K562 (cell line): Measurements from ENCODE around the gene RHOV. TPM values are rescaled to one million over a fixed set of nuclear protein-coding genes. Genes with fewer than 3 reads are reported as not detected.

Experiments
- ATAC-seq: fragments of 200-7000 bp; cut with Tn5 transposase; 3 replicates; pipeline ENCODE4 v1.9.1; 2020; ENCODE audit warnings: moderate library complexity
- BruUV-seq: library from RNA; stranded (reverse); fragments of 400-500 nt; replicated peaks from 2 replicates; lab custom pipeline; 2021; lab: Mats Ljungman, UMichigan
- CTCF ChIA-PET: fragments of 300-600 bp; formaldehyde crosslinking; extraction: SDS; loops from one replicate; lab custom pipeline; 2021; ENCODE audit warnings: low intra/inter-chr PET ratio; lab: Yijun Ruan, JAX
- POLR2A ChIA-PET: fragments of 300-600, 350-650 bp; sonication (Branson Sonifier 250); formaldehyde crosslinking; extraction: SDS; loops from one replicate; lab custom pipeline; 2021; ENCODE audit warnings: antibody characterized with exemption, inconsistent platforms; lab: Yijun Ruan, JAX
- DNase-seq, 4 experiments: peaks; one replicate each; pipeline versions ENCODE4 v3.0.0 to v3.0.0-alpha.2; 2011 to 2018; ENCODE audit warnings: low spot score in 3 of 4, mixed read lengths in 3 of 4; ENCODE audit errors: extremely low read depth in 1 of 4
- FAIRE-seq: peaks from 2 replicates; lab custom pipeline; 2011; peaks lifted over from hg19 to GRCh38; lab: Jason Lieb, UNC
- H2AFZ ChIP-seq: 2 replicates; pipeline ENCODE4 v1.6.0; 2011; ENCODE audit warnings: low read depth, low read length, control low read depth, inconsistent platforms
- H3K27ac ChIP-seq: fragments of 200-600 bp; 3 replicates; pipeline ENCODE4 v1.8.0; 2011; ENCODE audit warnings: low read depth, mild to moderate bottlenecking, control low read depth, inconsistent platforms, low read length, moderate library complexity, mixed read lengths; ENCODE audit errors: extremely low read depth
- H3K27me3 ChIP-seq, 2 experiments: fragments of 300-600 bp in 1 of 2; 2 replicates in 1 of 2; 3 replicates in 1 of 2; pipeline versions ENCODE4 v1.6.0 to v1.8.0; 2011; ENCODE audit warnings: inconsistent platforms in 2 of 2, low read length in 2 of 2, mild to moderate bottlenecking in 1 of 2, mixed read lengths in 1 of 2, moderate library complexity in 1 of 2; ENCODE audit not compliant: control insufficient read depth in 2 of 2, insufficient read depth in 2 of 2
- H3K36me3 ChIP-seq: fragments of 300-600 bp; 3 replicates; pipeline ENCODE4 v1.8.0; 2011; ENCODE audit warnings: mild to moderate bottlenecking, low read length, inconsistent platforms; ENCODE audit not compliant: control insufficient read depth, insufficient read depth
- H3K4me1 ChIP-seq, 2 experiments: fragments of 200-600 bp in 1 of 2; replicated peaks in 1 of 2; 2 replicates in 1 of 2; 3 replicates in 1 of 2; pipeline versions ENCODE4 v1.5.1 to v1.8.0; 2011; ENCODE audit warnings: inconsistent platforms in 2 of 2, low read length in 2 of 2, mild to moderate bottlenecking in 1 of 2, mixed read lengths in 1 of 2, moderate library complexity in 1 of 2; ENCODE audit not compliant: control insufficient read depth in 2 of 2, insufficient read depth in 2 of 2
- H3K4me2 ChIP-seq: 2 replicates; pipeline ENCODE4 v1.6.1; 2011; ENCODE audit warnings: low read length, control low read depth, inconsistent platforms, mixed read lengths; ENCODE audit not compliant: insufficient read depth
- H3K4me3 ChIP-seq: fragments of 200-600 bp; sonication (generic), shearing (Covaris generic); 2 replicates; pipeline ENCODE4 v1.5.1; 2016; ENCODE audit warnings: control low read depth, inconsistent platforms
- H3K79me2 ChIP-seq: fragments of 200-600 bp; 3 replicates; pipeline ENCODE4 v1.8.0; 2011; ENCODE audit warnings: low read length, inconsistent platforms; ENCODE audit not compliant: control insufficient read depth, insufficient read depth
- H3K9ac ChIP-seq, 2 experiments: 2 replicates each; pipeline versions ENCODE4 v1.6.0 to v1.6.1; 2011; ENCODE audit warnings: low read depth in 2 of 2, low read length in 2 of 2, control low read depth in 1 of 2, inconsistent platforms in 1 of 2, mild to moderate bottlenecking in 1 of 2, mixed read lengths in 1 of 2; ENCODE audit not compliant: insufficient read depth in 1 of 2
- H3K9me1 ChIP-seq: one replicate; pipeline ENCODE4 v1.6.0; 2011; ENCODE audit warnings: inconsistent platforms, mild to moderate bottlenecking, low read length, moderate library complexity; ENCODE audit not compliant: control insufficient read depth, insufficient read depth
- H3K9me3 ChIP-seq: replicated peaks from 2 replicates; pipeline ENCODE4 v1.5.1; 2011; ENCODE audit warnings: low read depth, low read length, inconsistent platforms; ENCODE audit not compliant: control insufficient read depth, insufficient read depth
- H4K20me1 ChIP-seq: replicated peaks from 2 replicates; pipeline ENCODE4 v1.6.1; 2011; ENCODE audit warnings: low read length, inconsistent platforms, mixed read lengths; ENCODE audit not compliant: control insufficient read depth, insufficient read depth
- POLR2G ChIP-seq: fragments of 200-400 bp; formaldehyde crosslinking; IDR thresholded peaks from 2 replicates; pipeline ENCODE4 v1.6.1; 2017; ENCODE audit warnings: low read depth, mild to moderate bottlenecking, antibody characterized with exemption, low read length, moderate library complexity
- RBFOX2 ChIP-seq: fragments of 200-400 bp; formaldehyde crosslinking; IDR thresholded peaks from 2 replicates; pipeline ENCODE4 v1.6.1; 2017; ENCODE audit warnings: low read depth, mild to moderate bottlenecking, low read length, moderate library complexity
- ZBTB7A ChIP-seq: IDR thresholded peaks from 2 replicates; pipeline ENCODE4 v1.6.1; 2011; ENCODE audit warnings: low read depth, mild to moderate bottlenecking, low read length, moderate library complexity, borderline replicate concordance; ENCODE audit not compliant: control insufficient read depth
- WGBS: fragments of 100-300 bp; shearing (Covaris generic); methylation state at CpG from one replicate; pipeline ENCODE4 v1.1.6; 2016; ENCODE audit warnings: low coverage, mixed read lengths; ENCODE audit not compliant: insufficient coverage; ENCODE audit errors: missing lambda C conversion rate; 5-methylcytosine and 5-hydroxymethylcytosine counted together
- in situ Hi-C: fragments of 300-500 bp; cut with MboI; formaldehyde crosslinking; loops from 4 replicates; pipeline ENCODE4 v1.15.0; 2018; ENCODE audit warnings: inconsistent platforms, mixed read lengths
- intact Hi-C: fragments of 100-400 bp; cut with micrococcal nuclease; formaldehyde crosslinking; loops from 2 replicates; pipeline ENCODE4 v1.14.2; 2022
- polyA plus RNA-seq, 8 experiments: library from polyadenylated mRNA; depleted of rRNA in 4 of 8; stranded (reverse) in 5 of 8; unstranded in 3 of 8; fragments of >200 nt; fragmentation: Nextera tagmentation in 2 of 8; fragmentation: Illumina TruSeq in 1 of 8; extraction: Ambion mirVana in 2 of 8; extraction: Trizol in 1 of 8; gene quantifications; 2 replicates each; pipeline versions ENCODE4 v1.2.1 to v1.2.3, GENCODE V29; 2011 to 2014; ENCODE audit warnings: inconsistent platforms in 1 of 8, missing spikeins in 1 of 8
- total RNA-seq, 7 experiments: library from RNA; depleted of rRNA in 6 of 7; stranded (reverse); fragments of >200 nt in 6 of 7; fragmentation: Illumina TruSeq in 2 of 7; extraction: Trizol in 2 of 7; gene quantifications; 2 replicates each; pipeline versions ENCODE4 v1.2.1 to v1.2.3, GENCODE V29; 2011 to 2021; ENCODE audit warnings: low replicate concordance in 1 of 7
- TF ChIP-seq, protein P1 (sequence below): sonication (generic); formaldehyde crosslinking; IDR thresholded peaks from 2 replicates; pipeline ENCODE4 v1.8.0; 2023; ENCODE audit warnings: missing genetic modification reagents, mild to moderate bottlenecking, borderline replicate concordance
- TF ChIP-seq, protein P2 (sequence below): IDR thresholded peaks from 2 replicates; pipeline ENCODE4 v1.6.1; 2012; ENCODE audit warnings: low read depth, low read length, improper control_type of control experiment, borderline replicate concordance

RHOV gene
- total and polyA plus RNA-seq, 9 of the 15 experiments (the other 6 are each of a cell fraction or from before 2014, with no cell fraction given) = 0.08 to 2.0 (median 1.1) TPM

DNA sequence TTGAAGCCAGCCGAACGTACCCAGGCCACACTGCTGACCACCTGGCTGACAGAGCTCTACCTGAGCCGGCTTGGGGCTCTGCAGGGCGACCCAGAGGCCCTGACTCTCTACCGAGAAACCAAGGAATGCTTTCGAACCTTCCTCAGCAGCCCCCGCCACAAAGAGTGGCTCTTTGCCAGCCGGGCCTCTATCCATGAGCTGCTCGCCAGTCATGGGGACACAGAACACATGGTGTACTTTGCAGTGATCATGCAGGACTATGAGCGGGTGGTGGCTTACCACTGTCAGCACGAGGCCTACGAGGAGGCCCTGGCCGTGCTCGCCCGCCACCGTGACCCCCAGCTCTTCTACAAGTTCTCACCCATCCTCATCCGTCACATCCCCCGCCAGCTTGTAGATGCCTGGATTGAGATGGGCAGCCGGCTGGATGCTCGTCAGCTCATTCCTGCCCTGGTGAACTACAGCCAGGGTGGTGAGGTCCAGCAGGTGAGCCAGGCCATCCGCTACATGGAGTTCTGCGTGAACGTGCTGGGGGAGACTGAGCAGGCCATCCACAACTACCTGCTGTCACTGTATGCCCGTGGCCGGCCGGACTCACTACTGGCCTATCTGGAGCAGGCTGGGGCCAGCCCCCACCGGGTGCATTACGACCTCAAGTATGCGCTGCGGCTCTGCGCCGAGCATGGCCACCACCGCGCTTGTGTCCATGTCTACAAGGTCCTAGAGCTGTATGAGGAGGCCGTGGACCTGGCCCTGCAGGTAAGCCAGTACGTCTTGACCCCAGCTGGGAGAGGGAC, 26.4 kb upstream of the RHOV start:
- peaks cover 4 to 20% of the 10 kb centered on the region in 2 experiments; a peak in 4 of 5 replicates for H3K4me1 ChIP-seq

More for the DNA sequence above, 26.4 kb upstream of the RHOV start:
- in situ Hi-C loops = no loop called here
- intact Hi-C loops = no loop called here
- Histone ChIP-seq H3K4me2 (no peak overlapping the region), H3K4me3 (no peak overlapping the region), H3K9me1 (no peaks in the 10 kb centered on the region), H3K36me3 (peaks cover 71% of the 10 kb centered on the region; the same call in 2 of the 3 replicates), H2AFZ (no peak overlapping the region), H4K20me1 (peaks cover 25% of the 10 kb centered on the region; the same call in 1 of the 2 replicates), H3K9me3 (no peaks in the 10 kb centered on the region), H3K79me2 (peaks cover 8% of the 10 kb centered on the region), H3K9ac (peak overlapping the region in 1 of 2 experiments; percentile 48; a peak in 1 of 4 replicates), H3K27me3 (no peaks in the 10 kb centered on the region), H3K27ac (no peak overlapping the region)
- 94% methylated on average over 30 of the region's 36 CpGs for WGBS
- FAIRE-seq (no peak), DNase-seq (no peak), ATAC-seq (no peak)
- ChIA-PET CTCF (interaction anchor here (0.7 kb wide), 1 partner anchor 202 kb away, joined by 4 read pairs; no protein-coding TSS in a partner anchor), POLR2A (interaction anchor here (0.7 kb wide), 1 partner anchor 9 kb away, joined by 3 read pairs; no protein-coding TSS in a partner anchor)
- TF ChIP-seq, protein P1, sequence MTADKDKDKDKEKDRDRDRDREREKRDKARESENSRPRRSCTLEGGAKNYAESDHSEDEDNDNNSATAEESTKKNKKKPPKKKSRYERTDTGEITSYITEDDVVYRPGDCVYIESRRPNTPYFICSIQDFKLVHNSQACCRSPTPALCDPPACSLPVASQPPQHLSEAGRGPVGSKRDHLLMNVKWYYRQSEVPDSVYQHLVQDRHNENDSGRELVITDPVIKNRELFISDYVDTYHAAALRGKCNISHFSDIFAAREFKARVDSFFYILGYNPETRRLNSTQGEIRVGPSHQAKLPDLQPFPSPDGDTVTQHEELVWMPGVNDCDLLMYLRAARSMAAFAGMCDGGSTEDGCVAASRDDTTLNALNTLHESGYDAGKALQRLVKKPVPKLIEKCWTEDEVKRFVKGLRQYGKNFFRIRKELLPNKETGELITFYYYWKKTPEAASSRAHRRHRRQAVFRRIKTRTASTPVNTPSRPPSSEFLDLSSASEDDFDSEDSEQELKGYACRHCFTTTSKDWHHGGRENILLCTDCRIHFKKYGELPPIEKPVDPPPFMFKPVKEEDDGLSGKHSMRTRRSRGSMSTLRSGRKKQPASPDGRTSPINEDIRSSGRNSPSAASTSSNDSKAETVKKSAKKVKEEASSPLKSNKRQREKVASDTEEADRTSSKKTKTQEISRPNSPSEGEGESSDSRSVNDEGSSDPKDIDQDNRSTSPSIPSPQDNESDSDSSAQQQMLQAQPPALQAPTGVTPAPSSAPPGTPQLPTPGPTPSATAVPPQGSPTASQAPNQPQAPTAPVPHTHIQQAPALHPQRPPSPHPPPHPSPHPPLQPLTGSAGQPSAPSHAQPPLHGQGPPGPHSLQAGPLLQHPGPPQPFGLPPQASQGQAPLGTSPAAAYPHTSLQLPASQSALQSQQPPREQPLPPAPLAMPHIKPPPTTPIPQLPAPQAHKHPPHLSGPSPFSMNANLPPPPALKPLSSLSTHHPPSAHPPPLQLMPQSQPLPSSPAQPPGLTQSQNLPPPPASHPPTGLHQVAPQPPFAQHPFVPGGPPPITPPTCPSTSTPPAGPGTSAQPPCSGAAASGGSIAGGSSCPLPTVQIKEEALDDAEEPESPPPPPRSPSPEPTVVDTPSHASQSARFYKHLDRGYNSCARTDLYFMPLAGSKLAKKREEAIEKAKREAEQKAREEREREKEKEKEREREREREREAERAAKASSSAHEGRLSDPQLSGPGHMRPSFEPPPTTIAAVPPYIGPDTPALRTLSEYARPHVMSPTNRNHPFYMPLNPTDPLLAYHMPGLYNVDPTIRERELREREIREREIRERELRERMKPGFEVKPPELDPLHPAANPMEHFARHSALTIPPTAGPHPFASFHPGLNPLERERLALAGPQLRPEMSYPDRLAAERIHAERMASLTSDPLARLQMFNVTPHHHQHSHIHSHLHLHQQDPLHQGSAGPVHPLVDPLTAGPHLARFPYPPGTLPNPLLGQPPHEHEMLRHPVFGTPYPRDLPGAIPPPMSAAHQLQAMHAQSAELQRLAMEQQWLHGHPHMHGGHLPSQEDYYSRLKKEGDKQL (CRISPR knock-in tag) = no peak
- no peak for TF ChIP-seq ZBTB7A
- TF ChIP-seq POLR2G = 0 out of 2 replicates have a peak, but pooled peaks have one; percentile 25
- TF ChIP-seq, protein P2, sequence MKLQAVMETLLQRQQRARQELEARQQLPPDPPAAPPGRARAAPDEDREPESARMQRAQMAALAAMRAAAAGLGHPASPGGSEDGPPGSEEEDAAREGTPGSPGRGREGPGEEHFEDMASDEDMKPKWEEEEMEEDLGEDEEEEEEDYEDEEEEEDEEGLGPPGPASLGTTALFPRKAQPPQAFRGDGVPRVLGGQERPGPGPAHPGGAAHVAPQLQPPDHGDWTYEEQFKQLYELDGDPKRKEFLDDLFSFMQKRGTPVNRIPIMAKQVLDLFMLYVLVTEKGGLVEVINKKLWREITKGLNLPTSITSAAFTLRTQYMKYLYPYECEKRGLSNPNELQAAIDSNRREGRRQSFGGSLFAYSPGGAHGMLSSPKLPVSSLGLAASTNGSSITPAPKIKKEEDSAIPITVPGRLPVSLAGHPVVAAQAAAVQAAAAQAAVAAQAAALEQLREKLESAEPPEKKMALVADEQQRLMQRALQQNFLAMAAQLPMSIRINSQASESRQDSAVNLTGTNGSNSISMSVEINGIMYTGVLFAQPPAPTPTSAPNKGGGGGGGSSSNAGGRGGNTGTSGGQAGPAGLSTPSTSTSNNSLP = no peak
- peak; percentile 41; the same call in 1 of the 2 replicates for TF ChIP-seq RBFOX2
- BruUV-seq = no TSS peak
